ENCODE results near the gene CLHC1. TPM values are rescaled to one million over a fixed set of nuclear protein-coding genes. Genes with fewer than 3 reads are reported as not detected.

Gene CLHC1
- polyA plus RNA-seq, 1 of the 3 experiments (the other 2 are of a cell fraction): 3.8 TPM

DNA sequence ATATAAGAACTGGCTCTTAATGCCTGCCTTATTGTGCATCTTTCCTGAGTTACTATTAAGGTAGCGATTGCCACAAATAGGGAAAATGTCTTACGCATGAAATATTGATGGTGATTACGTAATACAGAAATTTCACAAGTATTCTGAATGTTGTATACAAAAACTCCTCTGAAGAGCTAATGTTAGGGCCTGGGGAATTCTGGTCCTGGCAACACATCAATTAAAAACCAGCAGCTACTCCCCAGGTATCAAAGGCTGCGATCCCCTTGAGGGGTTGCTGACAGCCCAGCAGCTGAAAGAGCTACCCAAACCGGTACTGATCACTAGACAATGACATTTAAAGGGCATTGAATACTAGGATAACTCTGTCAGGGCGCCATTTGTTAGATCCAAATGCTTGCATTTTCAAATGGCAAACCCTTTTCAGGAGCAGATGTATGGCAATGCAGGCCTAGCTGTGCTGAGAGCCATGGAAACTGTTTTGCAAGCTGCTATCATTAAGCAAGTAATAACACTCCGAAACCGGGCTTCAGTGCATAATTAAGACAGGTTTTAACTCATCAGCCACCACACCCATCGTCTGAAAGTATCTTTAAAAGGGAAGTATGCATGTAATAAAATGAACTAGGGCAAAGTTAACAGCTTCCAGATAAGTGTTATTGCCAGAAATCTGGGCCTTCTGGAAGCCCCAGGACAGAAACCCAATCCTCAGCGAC lies 78.4 kb downstream of the CLHC1 start:
- Histone ChIP-seq H3K9me2 (no peaks in the 10 kb centered on the region), H3K9ac (no peak overlapping the region), H3K4me1 (ENCODE audit: control insufficient read depth in 1 of 2, insufficient read depth in 2 of 2, low read depth in 1 of 2, low read length in 1 of 2) (peaks cover 31 to 38% of the 10 kb centered on the region in 2 experiments), H3K4me3 (ENCODE audit: low read depth in 2 of 2, low read length in 1 of 2) (no peak overlapping the region), H2AFZ (ENCODE audit: low read depth) (no peak overlapping the region), H3K36me3 (replicated peaks in 1 of 2; ENCODE audit: control insufficient read depth in 1 of 2, insufficient read depth in 2 of 2, low read length in 1 of 2) (no peaks in the 10 kb centered on the region), H3K9me3 (no peaks in the 10 kb centered on the region), H3K27ac (ENCODE audit: low read depth in 2 of 2, low read length in 1 of 2) (peak overlapping the region; percentile 90 to 96; a peak in 2 of 4 replicates), H3K27me3 (ENCODE audit: insufficient read depth) (no peaks in the 10 kb centered on the region), H4K20me1 (ENCODE audit: insufficient read depth) (no peaks in the 10 kb centered on the region), H3K79me2 (ENCODE audit: insufficient read depth) (no peaks in the 10 kb centered on the region), H3F3A (replicated peaks; ENCODE audit: insufficient read depth) (peaks cover 42% of the 10 kb centered on the region), H3K4me2 (no peak overlapping the region)
- no peak for DNase-seq
- 85% methylated on average over 10 of the region's 10 CpGs for WGBS (ENCODE audit: low lambda C conversion rate)
- TF ChIP-seq RCOR1 (IDR thresholded peaks at IDR 0.05; ENCODE audit: low read length) (no peak), USF2 (IDR thresholded peaks at IDR 0.05; ENCODE audit: borderline replicate concordance, low read depth, low read length) (no peak), MEF2A (IDR thresholded peaks at IDR 0.05; ENCODE audit: borderline replicate concordance, low read depth) (no peak), MXI1 (IDR thresholded peaks at IDR 0.05; ENCODE audit: low read depth, low read length) (no peak), EP300 (IDR thresholded peaks at IDR 0.05; ENCODE audit: borderline replicate concordance in 1 of 2, low read depth in 1 of 2, low read length in 1 of 2) (no peak), FOXM1 (IDR thresholded peaks at IDR 0.05; ENCODE audit: low read depth) (no peak), POLR2AphosphoS5 (IDR thresholded peaks at IDR 0.05; ENCODE audit: low read depth, low read length) (no peak), TEAD4 (IDR thresholded peaks at IDR 0.05; ENCODE audit: borderline replicate concordance, insufficient read depth) (no peak)
- CTCF ChIA-PET: interaction anchor here (0.9 to 1.6 kb wide), 5 partner anchors 8 to 139 kb away, joined by 3 to 8 read pairs (median 3); no protein-coding TSS in a partner anchor
- POLR2A ChIA-PET: no interaction called here

DNA sequence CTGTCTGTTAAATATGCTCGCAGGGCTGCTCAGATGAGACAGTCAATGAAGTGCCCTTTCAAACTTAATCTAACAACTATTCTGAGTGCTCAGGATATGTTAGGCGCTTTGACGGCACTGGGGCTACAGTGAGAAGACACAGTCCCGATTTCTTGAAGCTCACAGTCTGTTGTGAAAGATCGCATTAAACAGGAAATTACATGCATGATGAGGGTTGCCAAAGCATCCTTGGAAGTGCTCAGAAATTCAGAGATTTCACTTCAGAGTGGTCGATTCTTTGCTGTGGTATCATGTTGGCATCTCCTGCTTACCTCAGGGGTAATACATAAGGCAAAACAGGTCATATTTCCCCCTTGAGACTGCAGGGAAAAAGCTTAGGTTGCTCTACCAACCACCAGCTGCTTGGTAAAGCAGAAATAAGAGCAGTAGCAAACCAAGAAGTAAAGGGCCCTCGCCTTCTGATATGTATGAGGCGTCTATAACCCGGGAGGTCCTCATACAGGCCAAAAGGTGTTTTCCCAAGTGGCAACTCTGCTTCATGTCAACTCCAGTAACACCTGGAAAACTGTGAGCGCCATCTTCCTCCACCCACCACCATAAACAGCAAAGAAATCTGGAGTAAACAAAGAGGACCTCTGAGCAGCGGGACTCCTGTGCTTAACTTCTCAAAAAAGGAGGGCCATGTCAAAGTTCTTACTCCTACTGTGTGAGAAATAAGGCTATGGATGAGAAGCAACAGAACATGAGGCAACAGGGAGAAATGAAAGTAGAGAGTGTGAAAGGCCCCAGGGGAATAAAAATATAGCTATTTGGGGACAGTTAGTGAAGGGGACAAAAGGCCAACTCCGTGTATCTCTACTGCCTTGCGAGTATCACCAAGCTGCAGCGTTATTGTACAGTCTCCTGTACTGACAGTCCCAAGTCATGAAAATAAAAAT lies 79.3 kb downstream of the CLHC1 start:
- no peak overlapping the region for H3K9ac ChIP-seq
- no peaks in the 10 kb centered on the region for H3K27me3 ChIP-seq (ENCODE audit: insufficient read depth)
- ChIA-PET POLR2A (interaction anchor here (0.7 kb wide), 1 partner anchor 532 kb away, joined by 3 read pairs; no protein-coding TSS in a partner anchor), CTCF (interaction anchor here (0.9 to 1.6 kb wide), 5 partner anchors 9 to 138 kb away, joined by 3 to 8 read pairs (median 3); no protein-coding TSS in a partner anchor)
- H4K20me1 ChIP-seq (ENCODE audit: insufficient read depth): no peaks in the 10 kb centered on the region
- H3K36me3 ChIP-seq (replicated peaks in 1 of 2; ENCODE audit: control insufficient read depth in 1 of 2, insufficient read depth in 2 of 2, low read length in 1 of 2): no peaks in the 10 kb centered on the region
- no peak overlapping the region for H2AFZ ChIP-seq (ENCODE audit: low read depth)
- no peak overlapping the region for H3K4me2 ChIP-seq
- no peaks in the 10 kb centered on the region for H3K79me2 ChIP-seq (ENCODE audit: insufficient read depth)
- no peak overlapping the region for H3K4me3 ChIP-seq (ENCODE audit: low read depth in 2 of 2, low read length in 1 of 2)
- no peak for DNase-seq
- H3K27ac ChIP-seq (ENCODE audit: low read depth in 2 of 2, low read length in 1 of 2): peak overlapping the region in 1 of 2 experiments; percentile 96; a peak in 2 of 4 replicates
- TF ChIP-seq RCOR1 (IDR thresholded peaks at IDR 0.05; ENCODE audit: low read length): no peak
- no peak for TF ChIP-seq MAX (IDR thresholded peaks at IDR 0.05; ENCODE audit: low read depth)
- TF ChIP-seq MXI1 (IDR thresholded peaks at IDR 0.05; ENCODE audit: low read depth, low read length): no peak
- TF ChIP-seq FOXJ3 (CRISPR knock-in tag; IDR thresholded peaks at IDR 0.05): no peak
- 89% methylated on average over 14 of the region's 14 CpGs for WGBS (ENCODE audit: low lambda C conversion rate)
- peaks cover 28 to 42% of the 10 kb centered on the region in 2 experiments for H3K4me1 ChIP-seq (ENCODE audit: control insufficient read depth in 1 of 2, insufficient read depth in 2 of 2, low read depth in 1 of 2, low read length in 1 of 2)
- H3K9me2 ChIP-seq: no peaks in the 10 kb centered on the region
- no peaks in the 10 kb centered on the region for H3K9me3 ChIP-seq
- peaks cover 42% of the 10 kb centered on the region for H3F3A ChIP-seq (replicated peaks; ENCODE audit: insufficient read depth)

All from SK-N-SH (cell line).